Gastrocnemius medialis (tissue), 4 donors: ENCODE data around the gene TCERG1L.

ENCODE experiments used
- CTCF ChIP-seq, 5 experiments: fragments of 450-650 bp in 3 of 5; fragments of 200-600 bp in 2 of 5; sonication (generic) in 2 of 5; IDR thresholded peaks in 4 of 5; conservative IDR thresholded peaks in 1 of 5; 1 replicate in 4 of 5; 2 replicates in 1 of 5; pipeline ENCODE4 v1.5.1; 2016 to 2019; ENCODE audit warnings: antibody characterized with exemption in 5 of 5, mild to moderate bottlenecking in 3 of 5, moderate library complexity in 3 of 5
- POLR2A ChIP-seq, 2 donors: fragments of 450-650 bp; IDR thresholded peaks; one replicate each; pipeline ENCODE4 v1.6.1; 2017; ENCODE audit warnings: antibody characterized with exemption in 2 of 2, mild to moderate bottlenecking in 2 of 2, moderate library complexity in 2 of 2

GRCh38 chr10:131165092-131165491, 146.4 kb downstream of the TCERG1L start:
- no peak for TF ChIP-seq CTCF (IDR thresholded peaks at IDR 0.05 in 4 of 5, conservative IDR thresholded peaks at IDR 0.05 in 1 of 5)
- no peak for TF ChIP-seq POLR2A (IDR thresholded peaks at IDR 0.05)
